Activated T-cell treated with anti-CD3 and anti-CD28 coated beads for 4 hours (primary cell): Measurements from ENCODE around the gene DCLK2.

Experiments
- DNase-seq: peaks from one replicate; pipeline ENCODE4 v3.0.0-alpha.2; 2020

DCLK2 gene

GRCh38 chr4:150078041-150078578, at the start of gene DCLK2:
TSS of gene DCLK2 (plus strand) at chr4:150078445. CDS start at chr4:150079028, 583 bp downstream.
- DNase-seq = no peak

- no peak for DNase-seq
Observed at GRCh38 chr4:150032541-150032940, 45.7 kb upstream of the DCLK2 start.

GRCh38 chr4:150033081-150033480, 45.2 kb upstream of the DCLK2 start:
- no peak for DNase-seq

GRCh38 chr4:150033901-150034300, 44.3 kb upstream of the DCLK2 start:
- no peak for DNase-seq

GRCh38 chr4:150037251-150037856, 40.9 kb upstream of the DCLK2 start:
- DNase-seq = no peak

GRCh38 chr4:150038335-150039076, 39.7 kb upstream of the DCLK2 start:
- no peak for DNase-seq

GRCh38 chr4:150039274-150040127, 38.7 kb upstream of the DCLK2 start:
- DNase-seq = no peak

GRCh38 chr4:150044517-150044916, 33.7 kb upstream of the DCLK2 start:
- no peak for DNase-seq

GRCh38 chr4:150045410-150045809, 32.8 kb upstream of the DCLK2 start:
- no peak for DNase-seq

GRCh38 chr4:150046728-150047217, 31.5 kb upstream of the DCLK2 start:
- DNase-seq = no peak

- DNase-seq = no peak
Observed at GRCh38 chr4:150047546-150047945, 30.7 kb upstream of the DCLK2 start.

GRCh38 chr4:150049682-150050081, 28.6 kb upstream of the DCLK2 start:
- no peak for DNase-seq

GRCh38 chr4:150050566-150050965, 27.7 kb upstream of the DCLK2 start:
- DNase-seq = no peak

GRCh38 chr4:150051111-150051510, 27.1 kb upstream of the DCLK2 start:
- DNase-seq = no peak

- no peak for DNase-seq
Observed at GRCh38 chr4:150055467-150055866, 22.8 kb upstream of the DCLK2 start.

- DNase-seq = no peak
Observed at GRCh38 chr4:150056569-150056968, 21.7 kb upstream of the DCLK2 start.

- no peak for DNase-seq
Observed at GRCh38 chr4:150061086-150061776, 17.0 kb upstream of the DCLK2 start.

GRCh38 chr4:150063128-150063527, 15.1 kb upstream of the DCLK2 start:
- no peak for DNase-seq

GRCh38 chr4:150065740-150066139, 12.5 kb upstream of the DCLK2 start:
- no peak for DNase-seq

- DNase-seq = no peak
Observed at GRCh38 chr4:150067859-150068258, 10.4 kb upstream of the DCLK2 start.

GRCh38 chr4:150068300-150068960, 9.8 kb upstream of the DCLK2 start:
- DNase-seq = no peak

- DNase-seq = no peak
Observed at GRCh38 chr4:150069353-150069752, 8.9 kb upstream of the DCLK2 start.
